GM12878 (cell line): Measurements from ENCODE around the gene POMT1. TPM values are rescaled to one million over a fixed set of nuclear protein-coding genes. Genes with fewer than 3 reads are reported as not detected.

ENCODE experiments used
- ATAC-seq: fragments of 200-7000 bp; cut with Tn5 transposase; 3 replicates; pipeline ENCODE4 v1.9.1; 2020; ENCODE audit warnings: mild to moderate bottlenecking, moderate library complexity
- BruUV-seq: library from RNA; stranded (reverse); fragments of 400-500 nt; replicated peaks from 2 replicates; lab custom pipeline; 2021; lab: Mats Ljungman, UMichigan
- CTCF ChIA-PET: fragments of 300-600 bp; sonication (Branson Sonifier 250); formaldehyde crosslinking; extraction: SDS; loops from one replicate; lab custom pipeline; 2021; ENCODE audit warnings: inconsistent platforms; lab: Yijun Ruan, JAX
- POLR2A ChIA-PET: fragments of 350-600 bp; formaldehyde crosslinking; extraction: SDS; loops from one replicate; lab custom pipeline; 2021; ENCODE audit warnings: inconsistent platforms; lab: Charles Lee
- RAD21 ChIA-PET: fragments of 300-600 bp; sonication (Branson Sonifier 250); formaldehyde crosslinking; loops from one replicate; lab custom pipeline; 2023; ENCODE audit warnings: antibody characterized with exemption; ENCODE audit not compliant: unreplicated experiment; lab: Charles Lee
- SMC1A ChIA-PET: fragments of 300-600 bp; sonication (Branson Sonifier 250); formaldehyde crosslinking; loops from one replicate; lab custom pipeline; 2023; ENCODE audit not compliant: unreplicated experiment, uncharacterized antibody; lab: Charles Lee
- DNase-seq: peaks from one replicate; pipeline ENCODE4 v3.0.0-alpha.2; 2011; ENCODE audit warnings: low read depth, low spot score
- FAIRE-seq: peaks from 3 replicates; lab custom pipeline; 2011; peaks lifted over from hg19 to GRCh38; lab: Jason Lieb, UNC
- H2AFZ ChIP-seq: 2 replicates; pipeline ENCODE4 v1.6.0; 2011; ENCODE audit warnings: low read depth, low read length, control low read depth; ENCODE audit not compliant: control insufficient read depth
- H3K27ac ChIP-seq: 2 replicates; pipeline ENCODE4 v1.5.1; 2011; ENCODE audit warnings: control low read depth; ENCODE audit not compliant: control insufficient read depth, insufficient read depth
- H3K27me3 ChIP-seq, 2 experiments: replicated peaks in 1 of 2; 2 replicates each; pipeline versions ENCODE4 v1.6.0 to v1.6.1; 2011; ENCODE audit warnings: low read length in 1 of 2; ENCODE audit not compliant: control insufficient read depth in 2 of 2, insufficient read depth in 2 of 2
- H3K36me3 ChIP-seq, 2 experiments: 2 replicates each; pipeline ENCODE4 v1.5.1; 2011; ENCODE audit warnings: low read length in 1 of 2; ENCODE audit not compliant: control insufficient read depth in 2 of 2, insufficient read depth in 2 of 2
- H3K4me1 ChIP-seq: 2 replicates; pipeline ENCODE4 v1.6.1; 2011; ENCODE audit warnings: mild to moderate bottlenecking, low read length, moderate library complexity, mixed read lengths; ENCODE audit not compliant: control insufficient read depth, insufficient read depth
- H3K4me2 ChIP-seq: 2 replicates; pipeline ENCODE4 v1.6.0; 2011; ENCODE audit warnings: control low read depth; ENCODE audit not compliant: control insufficient read depth, insufficient read depth
- H3K4me3 ChIP-seq: fragments of 200-600 bp; sonication (generic); 2 replicates; pipeline ENCODE4 v1.5.1; 2016
- H3K79me2 ChIP-seq: 2 replicates; pipeline ENCODE4 v1.6.0; 2011; ENCODE audit warnings: low read length; ENCODE audit not compliant: control insufficient read depth, insufficient read depth
- H3K9ac ChIP-seq: 2 replicates; pipeline ENCODE4 v1.8.0; 2011; ENCODE audit warnings: low read length, control low read depth, mixed read lengths; ENCODE audit not compliant: control insufficient read depth, insufficient read depth
- H3K9me3 ChIP-seq: replicated peaks from 3 replicates; pipeline ENCODE4 v1.5.1; 2011; ENCODE audit warnings: mild to moderate bottlenecking, low read length; ENCODE audit not compliant: control insufficient read depth, insufficient read depth
- H4K20me1 ChIP-seq: 2 replicates; pipeline ENCODE4 v1.6.0; 2011; ENCODE audit not compliant: control insufficient read depth, insufficient read depth
- ETV6 ChIP-seq, 2 experiments: fragments of 450-650 bp in 1 of 2; IDR thresholded peaks in 1 of 2; conservative IDR thresholded peaks in 1 of 2; 2 replicates each; pipeline ENCODE4 v1.6.1; 2014; ENCODE audit warnings: antibody characterized with exemption in 1 of 2, borderline replicate concordance in 1 of 2, low read depth in 1 of 2, mild to moderate bottlenecking in 1 of 2, moderate library complexity in 1 of 2
- FOXK2 ChIP-seq: fragments of 450-650 bp; IDR thresholded peaks from 2 replicates; pipeline ENCODE4 v1.6.1; 2017; ENCODE audit warnings: mild to moderate bottlenecking, moderate library complexity
- HDAC2 ChIP-seq: fragments of 200-600 bp; sonication (generic); IDR thresholded peaks from 2 replicates; pipeline ENCODE4 v1.6.1; 2017
- IKZF1 ChIP-seq: fragments of 450-650 bp; conservative IDR thresholded peaks from 2 replicates; pipeline ENCODE4 v1.6.1; 2017; ENCODE audit warnings: antibody characterized with exemption, mild to moderate bottlenecking
- JUNB ChIP-seq: IDR thresholded peaks from 2 replicates; pipeline ENCODE4 v1.6.1; 2016; ENCODE audit warnings: antibody characterized with exemption, mild to moderate bottlenecking
- MTA2 ChIP-seq: fragments of 450-650 bp; IDR thresholded peaks from 2 replicates; pipeline ENCODE4 v1.6.1; 2016; ENCODE audit warnings: low read depth, mild to moderate bottlenecking, moderate library complexity
- NR2C2 ChIP-seq: IDR thresholded peaks from 2 replicates; pipeline ENCODE4 v1.6.1; 2011; ENCODE audit warnings: borderline replicate concordance, low read depth; ENCODE audit not compliant: control insufficient read depth, insufficient read length
- PML ChIP-seq: IDR thresholded peaks from 2 replicates; pipeline ENCODE4 v1.6.1; 2012; ENCODE audit warnings: low read length, inconsistent platforms
- RELA ChIP-seq: fragments of 450-650 bp; IDR thresholded peaks from 2 replicates; pipeline ENCODE4 v1.8.0; 2014; ENCODE audit warnings: borderline replicate concordance; ENCODE audit not compliant: partially characterized antibody
- SUZ12 ChIP-seq: fragments of 200-600 bp; sonication (generic); IDR thresholded peaks from one replicate; pipeline ENCODE4 v1.6.1; 2018; ENCODE audit warnings: antibody characterized with exemption, mild to moderate bottlenecking; ENCODE audit not compliant: unreplicated experiment
- TBL1XR1 ChIP-seq: IDR thresholded peaks from 2 replicates; pipeline ENCODE4 v1.6.1; 2012; ENCODE audit warnings: low read depth, low read length, improper control_type of control experiment
- TCF7 ChIP-seq: IDR thresholded peaks from 2 replicates; pipeline ENCODE4 v1.6.1; 2014; ENCODE audit warnings: antibody characterized with exemption, borderline replicate concordance
- ZNF207 ChIP-seq: fragments of 450-650 bp; IDR thresholded peaks from 2 replicates; pipeline ENCODE4 v1.6.1; 2014; ENCODE audit warnings: antibody characterized with exemption, mild to moderate bottlenecking, borderline replicate concordance
- ZNF592 ChIP-seq: fragments of 450-650 bp; IDR thresholded peaks from 2 replicates; pipeline ENCODE4 v1.6.1; 2017; ENCODE audit warnings: mild to moderate bottlenecking, moderate library complexity
- WGBS: methylation state at CpG from one replicate; pipeline ENCODE4 v1.1.6; 2016; ENCODE audit warnings: low lambda C conversion rate; ENCODE audit not compliant: insufficient replicate concordance, insufficient coverage; ENCODE audit errors: missing lambda C conversion rate; 5-methylcytosine and 5-hydroxymethylcytosine counted together
- in situ Hi-C: fragments of 300-500 bp; cut with MboI; formaldehyde crosslinking; loops from 9 replicates; pipeline ENCODE4 v1.14.3; 2018; ENCODE audit warnings: mixed read lengths
- intact Hi-C: fragments of 100-400 bp; cut with micrococcal nuclease; formaldehyde crosslinking; loops from one replicate; pipeline ENCODE4 v1.14.2; 2022; ENCODE audit not compliant: unreplicated experiment
- polyA plus RNA-seq, 11 experiments: library from polyadenylated mRNA; depleted of rRNA in 4 of 11; unstranded in 6 of 11; stranded (reverse) in 5 of 11; fragments of >200 nt; fragmentation: Nextera tagmentation in 4 of 11; fragmentation: Illumina TruSeq in 1 of 11; extraction: Ambion mirVana in 4 of 11; extraction: Trizol in 1 of 11; gene quantifications; 1 replicate in 1 of 11; 2 replicates in 10 of 11; pipeline versions ENCODE4 v1.2.1 to v1.2.3, GENCODE V29; 2011 to 2016; ENCODE audit warnings: inconsistent platforms in 2 of 11, missing spikeins in 2 of 11, low read depth in 1 of 11
- total RNA-seq, 4 experiments: library from RNA; depleted of rRNA in 3 of 4; stranded (reverse); fragments of >200 nt in 3 of 4; fragmentation: Illumina TruSeq in 1 of 4; extraction: Trizol in 1 of 4; gene quantifications; 2 replicates each; pipeline versions ENCODE4 v1.2.1 to v1.2.3, GENCODE V29; 2013 to 2021

The POMT1 gene
- total and polyA plus RNA-seq, 10 of the 15 experiments (the other 5 are each of a cell fraction or from before 2014, with no cell fraction given), result 1.2 to 19.2 (median 12.6) TPM

- Histone ChIP-seq H2AFZ (no peak overlapping the region), H3K4me1 (no peaks in the 10 kb centered on the region), H3K27ac (no peak overlapping the region), H3K9me3 (no peaks in the 10 kb centered on the region), H4K20me1 (no peaks in the 10 kb centered on the region; the same call in 1 of the 2 replicates), H3K79me2 (no peaks in the 10 kb centered on the region; the same call in none of the 2 replicates), H3K4me3 (no peak overlapping the region), H3K36me3 (peaks cover 32 to 71% of the 10 kb centered on the region in 2 experiments; a peak in 3 of 4 replicates), H3K4me2 (no peak overlapping the region), H3K9ac (no peak overlapping the region), H3K27me3 (no peaks in the 10 kb centered on the region)
- ChIA-PET POLR2A (no interaction called here), CTCF (interaction anchor here (0.9 kb wide), 1 partner anchor 106 kb away, joined by 3 read pairs; no protein-coding TSS in a partner anchor), RAD21 (no interaction called here), SMC1A (no interaction called here)
- intact Hi-C loops, result no loop called here
- DNase-seq (no peak), ATAC-seq (no peak), FAIRE-seq (no peak)
- WGBS, result 96% methylated on average over 9 of the region's 9 CpGs
- in situ Hi-C loops, result no loop called here
- no peak for TF ChIP-seq RELA
- no peak for TF ChIP-seq ZNF207
- TF ChIP-seq ETV6 (conservative IDR thresholded peaks at IDR 0.05 in 1 of 2, IDR thresholded peaks at IDR 0.05 in 1 of 2; ENCODE audit: borderline replicate concordance in 1 of 2, low read depth in 1 of 2), result no peak
- TF ChIP-seq SUZ12, result no peak
- no peak for TF ChIP-seq JUNB
- TF ChIP-seq FOXK2, result no peak
- TF ChIP-seq TBL1XR1, result no peak
- TF ChIP-seq ZNF592, result no peak
- TF ChIP-seq TCF7, result no peak
- no peak for TF ChIP-seq NR2C2
- TF ChIP-seq MTA2, result no peak
- no peak for TF ChIP-seq HDAC2
- TF ChIP-seq PML, result no peak
- TF ChIP-seq IKZF1, result no peak
- no TSS peak for BruUV-seq
These were observed 29.4 kb upstream of the POMT1 start for GRCh38 chr9:131473198-131473885.
